ENCODE results near the gene ALX3.

DNA sequence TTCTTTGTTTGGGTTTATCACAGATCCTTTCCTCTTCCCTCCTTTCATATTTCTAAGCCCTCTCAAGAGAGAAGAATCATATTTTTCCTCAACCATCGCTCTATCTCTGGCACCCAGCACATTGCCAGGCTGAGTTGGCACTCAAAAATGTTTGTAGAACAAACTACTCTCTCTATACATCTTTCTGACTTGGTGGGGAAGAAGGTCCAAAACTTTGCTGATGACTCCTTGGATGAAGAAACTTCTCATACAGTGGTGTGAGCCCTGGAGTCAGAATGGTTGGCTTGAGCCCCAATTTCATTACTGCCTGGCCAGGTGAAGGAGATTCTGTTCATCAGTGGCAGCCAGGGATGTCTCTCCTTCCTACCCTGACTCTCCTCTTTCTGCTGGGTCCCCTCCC, 11.9 kb downstream of the ALX3 start:
- TF ChIP-seq, protein P1, sequence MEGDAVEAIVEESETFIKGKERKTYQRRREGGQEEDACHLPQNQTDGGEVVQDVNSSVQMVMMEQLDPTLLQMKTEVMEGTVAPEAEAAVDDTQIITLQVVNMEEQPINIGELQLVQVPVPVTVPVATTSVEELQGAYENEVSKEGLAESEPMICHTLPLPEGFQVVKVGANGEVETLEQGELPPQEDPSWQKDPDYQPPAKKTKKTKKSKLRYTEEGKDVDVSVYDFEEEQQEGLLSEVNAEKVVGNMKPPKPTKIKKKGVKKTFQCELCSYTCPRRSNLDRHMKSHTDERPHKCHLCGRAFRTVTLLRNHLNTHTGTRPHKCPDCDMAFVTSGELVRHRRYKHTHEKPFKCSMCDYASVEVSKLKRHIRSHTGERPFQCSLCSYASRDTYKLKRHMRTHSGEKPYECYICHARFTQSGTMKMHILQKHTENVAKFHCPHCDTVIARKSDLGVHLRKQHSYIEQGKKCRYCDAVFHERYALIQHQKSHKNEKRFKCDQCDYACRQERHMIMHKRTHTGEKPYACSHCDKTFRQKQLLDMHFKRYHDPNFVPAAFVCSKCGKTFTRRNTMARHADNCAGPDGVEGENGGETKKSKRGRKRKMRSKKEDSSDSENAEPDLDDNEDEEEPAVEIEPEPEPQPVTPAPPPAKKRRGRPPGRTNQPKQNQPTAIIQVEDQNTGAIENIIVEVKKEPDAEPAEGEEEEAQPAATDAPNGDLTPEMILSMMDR (IDR thresholded peaks at IDR 0.05): no peak
- TF ChIP-seq POLR2A (IDR thresholded peaks at IDR 0.05): no peak

Data from right lobe of liver (tissue), 4 donors.